Measurements from ENCODE around the gene HYCC1. TPM values are rescaled to one million over a fixed set of nuclear protein-coding genes. Genes with fewer than 3 reads are reported as not detected.

HYCC1 gene
- total RNA-seq, 2 experiments from 2014 or later: 17.8 to 18.5 TPM

GRCh38 chr7:23016345-23017253 lies 2.7 kb upstream of the HYCC1 start:
- H3K9me3 Mint-ChIP-seq: no peaks in the 10 kb centered on the region
- ATAC-seq (no peak), DNase-seq (no peak)
- H3K4me1 Mint-ChIP-seq (ENCODE audit: low read depth): peaks cover 30% of the 10 kb centered on the region
- intact Hi-C loops (cut with micrococcal nuclease): loop anchor here (10.0 kb wide), 1 partner anchor 162 kb away; no protein-coding TSS in a partner anchor
- no peaks in the 10 kb centered on the region for H3K27me3 Mint-ChIP-seq
- no peaks in the 10 kb centered on the region for H3K36me3 Mint-ChIP-seq (ENCODE audit: low read depth)
- ChIA-PET POLR2A (no interaction called here), CTCF (interaction anchor here (1.0 to 1.8 kb wide), 2 partner anchors 38 to 90 kb away, joined by 3 to 13 read pairs; no protein-coding TSS in a partner anchor)
- no peak overlapping the region for H3K4me3 Mint-ChIP-seq
- H3K27ac Mint-ChIP-seq: no peak overlapping the region
- TF ChIP-seq CTCF (IDR thresholded peaks at IDR 0.05): no peak

- Mint-ChIP-seq H3K27me3 (no peaks in the 10 kb centered on the region), H3K27ac (peak overlapping the region; percentile 86), H3K36me3 (ENCODE audit: low read depth) (no peaks in the 10 kb centered on the region), H3K9me3 (no peaks in the 10 kb centered on the region), H3K4me3 (peak overlapping the region; percentile 28), H3K4me1 (ENCODE audit: low read depth) (peaks cover 15% of the 10 kb centered on the region)
- ChIA-PET CTCF (interaction anchor here (1.8 kb wide), 1 partner anchor 40 kb away, joined by 13 read pairs; no protein-coding TSS in a partner anchor), POLR2A (interaction anchor here (1.4 kb wide), 1 partner anchor 21 kb away, joined by 3 read pairs; no protein-coding TSS in a partner anchor)
- DNase-seq (no peak), ATAC-seq (no peak)
- intact Hi-C loops (cut with micrococcal nuclease): loop anchor here (10.0 kb wide), 1 partner anchor 160 kb away; no protein-coding TSS in a partner anchor
- peak; percentile 26 for TF ChIP-seq CTCF (IDR thresholded peaks at IDR 0.05)
Observed at GRCh38 chr7:23014681-23015080, 751 bp upstream of the HYCC1 start.

- Mint-ChIP-seq H3K4me3 (no peak overlapping the region), H3K9me3 (no peaks in the 10 kb centered on the region), H3K36me3 (ENCODE audit: low read depth) (no peaks in the 10 kb centered on the region), H3K27me3 (no peaks in the 10 kb centered on the region), H3K27ac (no peak overlapping the region), H3K4me1 (ENCODE audit: low read depth) (peaks cover 19% of the 10 kb centered on the region)
- ChIA-PET POLR2A (interaction anchor here (0.7 to 1.4 kb wide), 4 partner anchors 8 to 222 kb away, joined by 3 to 4 read pairs (median 3); no protein-coding TSS in a partner anchor), CTCF (interaction anchor here (0.9 to 4.3 kb wide), 4 partner anchors 9 to 42 kb away, joined by 3 to 22 read pairs (median 4); no protein-coding TSS in a partner anchor)
- TF ChIP-seq CTCF (IDR thresholded peaks at IDR 0.05): no peak
- DNase-seq (peak; percentile 16), ATAC-seq (no peak)
- intact Hi-C loops (cut with micrococcal nuclease): loop anchor here (10.0 kb wide), 1 partner anchor 158 kb away; no protein-coding TSS in a partner anchor
Observed at GRCh38 chr7:23012908-23013714, 819 bp downstream of the HYCC1 start.

GRCh38 chr7:23012186-23012585 lies 1.7 kb downstream of the HYCC1 start:
- no peak for TF ChIP-seq CTCF (IDR thresholded peaks at IDR 0.05)
- Mint-ChIP-seq H3K27me3 (no peaks in the 10 kb centered on the region), H3K36me3 (ENCODE audit: low read depth) (no peaks in the 10 kb centered on the region), H3K27ac (no peak overlapping the region), H3K4me3 (no peak overlapping the region), H3K4me1 (ENCODE audit: low read depth) (peaks cover 19% of the 10 kb centered on the region), H3K9me3 (no peaks in the 10 kb centered on the region)
- ChIA-PET POLR2A (interaction anchor here (0.7 kb wide), 1 partner anchor 223 kb away, joined by 3 read pairs; no protein-coding TSS in a partner anchor), CTCF (interaction anchor here (1.0 to 4.3 kb wide), 3 partner anchors 8 to 43 kb away, joined by 3 to 22 read pairs (median 4); no protein-coding TSS in a partner anchor)
- no peak for ATAC-seq
- intact Hi-C loops (cut with micrococcal nuclease): loop anchor here (10.0 kb wide), 1 partner anchor 157 kb away; no protein-coding TSS in a partner anchor
- no peak for DNase-seq

Measured in activated CD8-positive, alpha-beta T cell treated with anti-CD3 and anti-CD28 coated beads for 36 hours (primary cell).